Mesendoderm (in vitro differentiated cells): ENCODE measurements around the gene IGSF9B.

Source experiments
- DNase-seq: peaks from one replicate; pipeline ENCODE4 v3.0.0; 2013
- H2AK5ac ChIP-seq: 2 replicates; pipeline ENCODE4 v1.6.1; 2013; ENCODE audit warnings: low read length, inconsistent platforms
- H2BK120ac ChIP-seq: 2 replicates; pipeline ENCODE4 v1.6.1; 2013; ENCODE audit warnings: low read depth, mild to moderate bottlenecking, low read length, moderate library complexity, mixed read lengths
- H2BK15ac ChIP-seq: replicated peaks from 2 replicates; pipeline ENCODE4 v1.6.1; 2013; ENCODE audit warnings: low read depth, mild to moderate bottlenecking, moderate library complexity
- H2BK5ac ChIP-seq: 2 replicates; pipeline ENCODE4 v1.6.1; 2013; ENCODE audit warnings: low read length, inconsistent platforms
- H3K18ac ChIP-seq: 2 replicates; pipeline ENCODE4 v1.6.1; 2013; ENCODE audit warnings: mild to moderate bottlenecking, low read length, mixed read lengths
- H3K23ac ChIP-seq: one replicate; pipeline ENCODE4 v1.6.1; 2013; ENCODE audit warnings: low read length
- H3K27ac ChIP-seq: 2 replicates; pipeline ENCODE4 v1.5.1; 2013; ENCODE audit warnings: low read depth, mild to moderate bottlenecking, inconsistent platforms, low read length, moderate library complexity
- H3K27me3 ChIP-seq: 2 replicates; pipeline ENCODE4 v1.6.1; 2013; ENCODE audit warnings: low read length, control low read depth, mild to moderate bottlenecking, inconsistent platforms; ENCODE audit not compliant: insufficient read depth, poor library complexity
- H3K36me3 ChIP-seq: 2 replicates; pipeline ENCODE4 v1.6.1; 2013; ENCODE audit warnings: low read length, inconsistent platforms; ENCODE audit not compliant: control insufficient read depth, insufficient read depth
- H3K4ac ChIP-seq: one replicate; pipeline ENCODE4 v1.6.1; 2013; ENCODE audit warnings: low read depth, mild to moderate bottlenecking, low read length, moderate library complexity
- H3K4me1 ChIP-seq: 2 replicates; pipeline ENCODE4 v1.6.1; 2013; ENCODE audit warnings: low read depth, low read length, inconsistent platforms; ENCODE audit not compliant: control insufficient read depth
- H3K4me2 ChIP-seq: 2 replicates; pipeline ENCODE4 v1.6.1; 2013; ENCODE audit warnings: low read length
- H3K4me3 ChIP-seq: 2 replicates; pipeline ENCODE4 v1.5.1; 2013; ENCODE audit warnings: mild to moderate bottlenecking, low read length
- H3K56ac ChIP-seq: one replicate; pipeline ENCODE4 v1.6.1; 2013; ENCODE audit warnings: low read length
- H3K79me1 ChIP-seq: 2 replicates; pipeline ENCODE4 v1.6.1; 2013; ENCODE audit warnings: low read length, inconsistent platforms
- H3K79me2 ChIP-seq: 2 replicates; pipeline ENCODE4 v1.6.1; 2013; ENCODE audit warnings: mild to moderate bottlenecking, low read length; ENCODE audit not compliant: control insufficient read depth, insufficient read depth
- H3K9ac ChIP-seq: 2 replicates; pipeline ENCODE4 v1.6.1; 2013; ENCODE audit warnings: low read length, inconsistent platforms
- H4K5ac ChIP-seq: one replicate; pipeline ENCODE4 v1.6.1; 2013; ENCODE audit warnings: low read length
- H4K8ac ChIP-seq: one replicate; pipeline ENCODE4 v1.6.1; 2013; ENCODE audit warnings: low read depth, mild to moderate bottlenecking, control low read depth, low read length, moderate library complexity
- WGBS: extraction: QIAGEN DNeasy Blood & Tissue Kit; methylation state at CpG from one replicate; pipeline ENCODE4 v1.1.7; 2013; ENCODE audit warnings: low lambda C conversion rate, missing lambda C conversion rate; ENCODE audit not compliant: insufficient coverage; ENCODE audit errors: extremely low coverage; 5-methylcytosine and 5-hydroxymethylcytosine counted together

The IGSF9B gene

GRCh38 chr11:133927690-133928627, 28.8 kb downstream of the IGSF9B start:
- no peak overlapping the region for H2BK120ac ChIP-seq
- no peak overlapping the region for H2BK15ac ChIP-seq
- H3K4me2 ChIP-seq, result no peak overlapping the region
- H3K4ac ChIP-seq, result no peak overlapping the region
- no peak overlapping the region for H3K56ac ChIP-seq
- H3K4me3 ChIP-seq, result no peak overlapping the region
- H3K79me2 ChIP-seq, result no peaks in the 10 kb centered on the region
- H2BK5ac ChIP-seq, result no peak overlapping the region
- no peaks in the 10 kb centered on the region for H3K27me3 ChIP-seq
- no peak overlapping the region for H4K5ac ChIP-seq
- peak; percentile 80 for DNase-seq
- no peak overlapping the region for H3K23ac ChIP-seq
- no peak overlapping the region for H3K18ac ChIP-seq
- H3K4me1 ChIP-seq, result no peaks in the 10 kb centered on the region
- H2AK5ac ChIP-seq, result peak overlapping the region; percentile 37
- no peak overlapping the region for H3K9ac ChIP-seq
- no peak overlapping the region for H4K8ac ChIP-seq
- no peaks in the 10 kb centered on the region for H3K36me3 ChIP-seq
- WGBS, result no CpG with 5 or more reads among the region's 36 CpGs
- H3K27ac ChIP-seq, result no peak overlapping the region
- no peaks in the 10 kb centered on the region for H3K79me1 ChIP-seq

GRCh38 chr11:133926466-133927246, 30.1 kb downstream of the IGSF9B start:
- H4K8ac ChIP-seq, result no peak overlapping the region
- DNase-seq, result no peak
- no peak overlapping the region for H2BK15ac ChIP-seq
- no peaks in the 10 kb centered on the region for H3K79me2 ChIP-seq
- no peak overlapping the region for H3K56ac ChIP-seq
- no peak overlapping the region for H2AK5ac ChIP-seq
- no peak overlapping the region for H3K23ac ChIP-seq
- H3K36me3 ChIP-seq, result no peaks in the 10 kb centered on the region
- no peak overlapping the region for H3K18ac ChIP-seq
- H3K4me2 ChIP-seq, result no peak overlapping the region
- no CpG with 5 or more reads among the region's 21 CpGs for WGBS
- no peaks in the 10 kb centered on the region for H3K4me1 ChIP-seq
- no peak overlapping the region for H3K9ac ChIP-seq
- no peaks in the 10 kb centered on the region for H3K27me3 ChIP-seq
- H3K27ac ChIP-seq, result no peak overlapping the region
- H2BK5ac ChIP-seq, result no peak overlapping the region
- H3K4ac ChIP-seq, result no peak overlapping the region
- no peak overlapping the region for H2BK120ac ChIP-seq
- no peak overlapping the region for H4K5ac ChIP-seq
- H3K79me1 ChIP-seq, result no peaks in the 10 kb centered on the region
- no peak overlapping the region for H3K4me3 ChIP-seq

- H2BK15ac ChIP-seq, result no peak overlapping the region
- H3K23ac ChIP-seq, result no peak overlapping the region
- WGBS, result no CpG with 5 or more reads among the region's 20 CpGs
- no peaks in the 10 kb centered on the region for H3K79me1 ChIP-seq
- H4K5ac ChIP-seq, result no peak overlapping the region
- no peak overlapping the region for H3K9ac ChIP-seq
- no peaks in the 10 kb centered on the region for H3K79me2 ChIP-seq
- no peak overlapping the region for H3K56ac ChIP-seq
- no peak overlapping the region for H3K27ac ChIP-seq
- H2BK5ac ChIP-seq, result no peak overlapping the region
- no peak for DNase-seq
- no peak overlapping the region for H3K4ac ChIP-seq
- no peak overlapping the region for H3K18ac ChIP-seq
- H4K8ac ChIP-seq, result no peak overlapping the region
- no peak overlapping the region for H3K4me2 ChIP-seq
- H2BK120ac ChIP-seq, result no peak overlapping the region
- H3K36me3 ChIP-seq, result no peaks in the 10 kb centered on the region
- no peak overlapping the region for H3K4me3 ChIP-seq
- H3K4me1 ChIP-seq, result no peaks in the 10 kb centered on the region
- H3K27me3 ChIP-seq, result no peaks in the 10 kb centered on the region
- H2AK5ac ChIP-seq, result no peak overlapping the region
Measured at GRCh38 chr11:133925756-133926155, 31.0 kb downstream of the IGSF9B start.

DNA sequence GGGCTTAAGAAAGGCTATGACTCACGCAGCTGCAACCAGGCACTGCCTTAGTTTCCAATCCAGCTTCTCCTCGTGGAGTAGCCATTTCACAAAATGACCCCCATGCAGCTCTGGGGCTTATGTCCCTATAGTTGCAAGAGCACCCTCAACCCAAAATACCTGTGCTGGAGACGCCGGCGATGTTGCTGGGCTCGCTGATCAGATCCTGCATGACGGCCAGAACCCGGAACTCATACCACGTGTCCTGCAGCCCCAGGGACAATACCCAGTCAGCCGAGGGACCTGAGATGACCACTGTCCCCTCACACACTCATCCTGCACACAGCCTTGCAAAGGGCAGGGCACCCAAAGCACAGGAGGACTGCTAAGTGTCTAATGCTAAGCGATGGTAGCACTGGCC, 32.1 kb downstream of the IGSF9B start:
- Histone ChIP-seq H3K4me3 (no peak overlapping the region), H2BK120ac (no peak overlapping the region), H3K27me3 (no peaks in the 10 kb centered on the region), H4K5ac (no peak overlapping the region), H3K27ac (no peak overlapping the region), H3K23ac (no peak overlapping the region), H3K18ac (no peak overlapping the region), H2BK5ac (no peak overlapping the region), H3K56ac (no peak overlapping the region), H3K9ac (no peak overlapping the region), H2BK15ac (no peak overlapping the region), H3K79me1 (no peaks in the 10 kb centered on the region), H3K79me2 (no peaks in the 10 kb centered on the region), H4K8ac (no peak overlapping the region), H2AK5ac (no peak overlapping the region), H3K36me3 (no peaks in the 10 kb centered on the region), H3K4me1 (no peaks in the 10 kb centered on the region), H3K4ac (no peak overlapping the region), H3K4me2 (no peak overlapping the region)
- DNase-seq, result no peak
- no CpG with 5 or more reads among the region's 11 CpGs for WGBS

- WGBS, result no CpG with 5 or more reads among the region's 23 CpGs
- no peak overlapping the region for H2BK5ac ChIP-seq
- H3K4me3 ChIP-seq, result no peak overlapping the region
- DNase-seq, result no peak
- H3K4ac ChIP-seq, result no peak overlapping the region
- no peak overlapping the region for H2BK15ac ChIP-seq
- no peak overlapping the region for H3K18ac ChIP-seq
- no peaks in the 10 kb centered on the region for H3K79me2 ChIP-seq
- peaks cover 2% of the 10 kb centered on the region for H3K4me1 ChIP-seq
- H3K79me1 ChIP-seq, result no peaks in the 10 kb centered on the region
- H3K9ac ChIP-seq, result no peak overlapping the region
- no peak overlapping the region for H4K5ac ChIP-seq
- H3K27me3 ChIP-seq, result no peaks in the 10 kb centered on the region
- no peak overlapping the region for H3K23ac ChIP-seq
- no peak overlapping the region for H3K4me2 ChIP-seq
- no peaks in the 10 kb centered on the region for H3K36me3 ChIP-seq
- H3K27ac ChIP-seq, result no peak overlapping the region
- H2AK5ac ChIP-seq, result no peak overlapping the region
- no peak overlapping the region for H4K8ac ChIP-seq
- no peak overlapping the region for H3K56ac ChIP-seq
- H2BK120ac ChIP-seq, result no peak overlapping the region
Measured at GRCh38 chr11:133922078-133922870, 34.5 kb downstream of the IGSF9B start.
